Omental fat pad (tissue), 4 donors: ENCODE measurements around the gene CERS5. TPM values are rescaled to one million over a fixed set of nuclear protein-coding genes. Genes with fewer than 3 reads are reported as not detected.

ENCODE experiments used
- ATAC-seq: fragments of 150-250 bp; one replicate; pipeline ENCODE4 v1.9.1; 2016; ENCODE audit warnings: mild to moderate bottlenecking, moderate library complexity; ENCODE audit not compliant: low FRiP score
- DNase-seq: peaks from one replicate; pipeline ENCODE4 v3.0.0-alpha.2; 2019; ENCODE audit warnings: low spot score
- CTCF ChIP-seq, 3 donors: fragments of 450-650 bp; IDR thresholded peaks; one replicate each; pipeline ENCODE4 v1.5.1; 2016 to 2017; ENCODE audit warnings: antibody characterized with exemption in 3 of 3, mild to moderate bottlenecking in 3 of 3, moderate library complexity in 2 of 3
- total RNA-seq, 4 donors: library from RNA; depleted of rRNA; stranded (reverse); fragments of >200 nt; gene quantifications; one replicate each; pipeline ENCODE4 v1.1.0, GENCODE V29; 2016

The CERS5 gene
- total RNA-seq, 4 donors from 2014 or later: 20.0 to 27.6 (median 24.6) TPM

- DNase-seq (no peak), ATAC-seq (no peak)
- no peak for TF ChIP-seq CTCF (IDR thresholded peaks at IDR 0.05)
Observed at GRCh38 chr12:50081096-50081808, 85.9 kb downstream of the CERS5 start.

GRCh38 chr12:50079771-50080170 lies 87.4 kb downstream of the CERS5 start:
- DNase-seq: no peak
- ATAC-seq: no peak
- no peak for TF ChIP-seq CTCF (IDR thresholded peaks at IDR 0.05)

Other genes with a start within 250 kb of the CERS5 start
- not detected for gene AQP2, start 216.6 kb downstream of the CERS5 start, total RNA-seq
- not detected for gene AQP5, start 205.5 kb downstream of the CERS5 start, total RNA-seq
- gene AQP6, start 194.4 kb downstream of the CERS5 start, total RNA-seq: under 1 TPM in 1 of 4 donors, not detected in 3; 0.56 TPM
- 10 to 100 TPM in 2 of 4 donors, 1 to 10 TPM in 2; 5.2 to 15.3 (median 8.5) TPM for gene RACGAP1, start 141.9 kb downstream of the CERS5 start, total RNA-seq
- 1 to 10 TPM in 3 of 4 donors, under 1 TPM in 1; 0.69 to 3.8 (median 1.4) TPM for gene ASIC1, start 109.8 kb downstream of the CERS5 start, total RNA-seq
- 10 to 100 TPM; 47.7 to 80.8 (median 57.3) TPM for gene SMARCD1, start 82.0 kb downstream of the CERS5 start, total RNA-seq
- 1,000 to 10,000 TPM in 3 of 4 donors, 100 to 1,000 TPM in 1; 689 to 2,989 (median 2,080) TPM for gene GPD1, start 63.4 kb downstream of the CERS5 start, total RNA-seq
- 100 to 1,000 TPM in 1 of 4 donors, 10 to 100 TPM in 3; 67.3 to 125 (median 88.1) TPM for gene COX14, start 55.1 kb downstream of the CERS5 start, total RNA-seq
- 100 to 1,000 TPM; 129 to 319 (median 176) TPM for gene LIMA1, start 116.2 kb upstream of the CERS5 start, total RNA-seq
- gene FAM186A, start 229.2 kb upstream of the CERS5 start, total RNA-seq: not detected
- gene LARP4, start 233.5 kb upstream of the CERS5 start, total RNA-seq: 10 to 100 TPM; 44.5 to 81.5 (median 58.4) TPM